ENCODE data around the gene RNASE4. TPM values are rescaled to one million over a fixed set of nuclear protein-coding genes. Genes with fewer than 3 reads are reported as not detected.

The RNASE4 gene
- total and polyA plus RNA-seq, 10 of the 15 experiments (the other 5 are each of a cell fraction or from before 2014, with no cell fraction given), result 0.87 to 2.6 (median 1.3) TPM

- FAIRE-seq, result no peak
- 36% methylated on average over 7 of the region's 8 CpGs for WGBS (ENCODE audit: insufficient coverage, insufficient replicate concordance, low lambda C conversion rate, missing lambda C conversion rate)
- RAD21 ChIA-PET (ENCODE audit: unreplicated experiment), result interaction anchor here (0.9 to 8.9 kb wide), 13 partner anchors 10 to 353 kb away, joined by 3 to 156 read pairs (median 8); partner anchors contain the start of genes CCNB1IP1 and TEP1
- Histone ChIP-seq H3K4me2 (ENCODE audit: control insufficient read depth, insufficient read depth) (peak overlapping the region; percentile 97), H3K4me3 (peak overlapping the region; percentile 73), H3K27me3 (replicated peaks in 1 of 2; ENCODE audit: control insufficient read depth in 2 of 2, insufficient read depth in 2 of 2, low read length in 1 of 2) (no peaks in the 10 kb centered on the region), H3K27ac (ENCODE audit: control insufficient read depth, insufficient read depth) (peak overlapping the region; percentile 99), H4K20me1 (ENCODE audit: control insufficient read depth, insufficient read depth) (no peaks in the 10 kb centered on the region), H2AFZ (ENCODE audit: control insufficient read depth, low read depth, low read length) (peak overlapping the region; percentile 66), H3K79me2 (ENCODE audit: control insufficient read depth, insufficient read depth, low read length) (no peaks in the 10 kb centered on the region), H3K9ac (ENCODE audit: control insufficient read depth, insufficient read depth, low read length) (peak overlapping the region; percentile 93; the same call in 1 of the 2 replicates), H3K4me1 (ENCODE audit: control insufficient read depth, insufficient read depth, low read length) (peaks cover 23% of the 10 kb centered on the region), H3K36me3 (ENCODE audit: control insufficient read depth in 2 of 2, insufficient read depth in 2 of 2, low read length in 1 of 2) (no peaks in the 10 kb centered on the region), H3K9me3 (replicated peaks; ENCODE audit: control insufficient read depth, insufficient read depth, low read length) (no peaks in the 10 kb centered on the region)
- POLR2A ChIA-PET, result interaction anchor here (1.6 to 5.6 kb wide), 6 partner anchors 11 to 337 kb away, joined by 7 to 69 read pairs (median 13); partner anchors contain the start of gene PARP2
- no peak for TF ChIP-seq BACH1 (IDR thresholded peaks at IDR 0.05; ENCODE audit: borderline replicate concordance)
- no peak for TF ChIP-seq ZNF274 (IDR thresholded peaks at IDR 0.05; ENCODE audit: insufficient read depth, insufficient read length)
- TF ChIP-seq JUNB (IDR thresholded peaks at IDR 0.05), result no peak
- ATAC-seq, result no peak
- SMC1A ChIA-PET (ENCODE audit: uncharacterized antibody, unreplicated experiment), result interaction anchor here (1.1 to 8.9 kb wide), 14 partner anchors 8 to 352 kb away, joined by 3 to 150 read pairs (median 12); partner anchors contain the start of genes PARP2 and RNASE11
- CTCF ChIA-PET, result interaction anchor here (1.6 to 11.0 kb wide), 6 partner anchors 11 to 64 kb away, joined by 9 to 214 read pairs (median 40); no protein-coding TSS in a partner anchor
- intact Hi-C loops (cut with micrococcal nuclease; ENCODE audit: unreplicated experiment), result loop anchor here (5.0 kb wide), 2 partner anchors 218 to 268 kb away; partner anchors contain the start of genes PIP4P1 and TEP1
- no TSS peak for BruUV-seq (replicated peaks)
- no peak for DNase-seq (ENCODE audit: low read depth, low spot score)
- in situ Hi-C loops (cut with MboI), result loop anchor here (5.0 kb wide), 3 partner anchors 48 to 348 kb away; partner anchors contain the start of genes CCNB1IP1 and PIP4P1
These were observed 4.0 kb upstream of the RNASE4 start for GRCh38 chr14:20680363-20680762.

GRCh38 chr14:20680843-20681347 lies 3.5 kb upstream of the RNASE4 start:
- Histone ChIP-seq H3K79me2 (ENCODE audit: control insufficient read depth, insufficient read depth, low read length) (no peaks in the 10 kb centered on the region), H3K27me3 (replicated peaks in 1 of 2; ENCODE audit: control insufficient read depth in 2 of 2, insufficient read depth in 2 of 2, low read length in 1 of 2) (no peaks in the 10 kb centered on the region), H3K36me3 (ENCODE audit: control insufficient read depth in 2 of 2, insufficient read depth in 2 of 2, low read length in 1 of 2) (no peaks in the 10 kb centered on the region), H3K4me3 (peak overlapping the region; percentile 73), H3K9ac (ENCODE audit: control insufficient read depth, insufficient read depth, low read length) (peak overlapping the region; percentile 93), H3K9me3 (replicated peaks; ENCODE audit: control insufficient read depth, insufficient read depth, low read length) (no peaks in the 10 kb centered on the region), H4K20me1 (ENCODE audit: control insufficient read depth, insufficient read depth) (no peaks in the 10 kb centered on the region), H2AFZ (ENCODE audit: control insufficient read depth, low read depth, low read length) (peak overlapping the region; percentile 62), H3K4me1 (ENCODE audit: control insufficient read depth, insufficient read depth, low read length) (peaks cover 23% of the 10 kb centered on the region), H3K4me2 (ENCODE audit: control insufficient read depth, insufficient read depth) (peak overlapping the region; percentile 97), H3K27ac (ENCODE audit: control insufficient read depth, insufficient read depth) (peak overlapping the region; percentile 99)
- peak; percentile 36 for ATAC-seq
- POLR2A ChIA-PET, result interaction anchor here (0.9 to 5.6 kb wide), 9 partner anchors 12 to 338 kb away, joined by 3 to 69 read pairs (median 11); partner anchors contain the start of genes PARP2 and RNASE6
- CTCF ChIA-PET, result interaction anchor here (1.1 to 11.0 kb wide), 11 partner anchors 10 to 338 kb away, joined by 3 to 214 read pairs (median 13); partner anchors contain the start of genes PARP2 and RNASE6
- in situ Hi-C loops (cut with MboI) (loop anchor here (5.0 kb wide), 3 partner anchors 49 to 349 kb away; partner anchors contain the start of genes CCNB1IP1 and PIP4P1), intact Hi-C loops (cut with micrococcal nuclease; ENCODE audit: unreplicated experiment) (loop anchor here (1.0 to 5.0 kb wide), 4 partner anchors 18 to 338 kb away; partner anchors contain the start of genes PARP2, PIP4P1 and TEP1)
- DNase-seq (ENCODE audit: low read depth, low spot score), result no peak
- no TSS peak for BruUV-seq (replicated peaks)
- SMC1A ChIA-PET (ENCODE audit: uncharacterized antibody, unreplicated experiment), result interaction anchor here (0.7 to 8.9 kb wide), 17 partner anchors 8 to 353 kb away, joined by 3 to 150 read pairs (median 10); partner anchors contain the start of genes PARP2, PIP4P1 and RNASE11
- RAD21 ChIA-PET (ENCODE audit: unreplicated experiment), result interaction anchor here (0.9 to 8.9 kb wide), 18 partner anchors 10 to 422 kb away, joined by 3 to 156 read pairs (median 7); partner anchors contain the start of genes CCNB1IP1, PARP2, PIP4P1 and TEP1
- FAIRE-seq, result peak; percentile 83
- 9% methylated on average over 7 of the region's 7 CpGs for WGBS (ENCODE audit: insufficient coverage, insufficient replicate concordance, low lambda C conversion rate, missing lambda C conversion rate)
- TF ChIP-seq NR2C1 (IDR thresholded peaks at IDR 0.05) (no peak), CHD4 (IDR thresholded peaks at IDR 0.05) (no peak), ZNF24 (IDR thresholded peaks at IDR 0.05) (peak; percentile 2; the same call in 1 of the 2 replicates), ELK1 (IDR thresholded peaks at IDR 0.05; ENCODE audit: low read depth, low read length) (peak; percentile 36; the same call in 1 of the 2 replicates), MTA3 (IDR thresholded peaks at IDR 0.05; ENCODE audit: borderline replicate concordance, low read length) (no peak), MXI1 (IDR thresholded peaks at IDR 0.05; ENCODE audit: low read depth, low read length) (0 out of 2 replicates have a peak, but pooled peaks have one; percentile 11), NR2F1 (conservative IDR thresholded peaks at IDR 0.05) (no peak), JUNB (IDR thresholded peaks at IDR 0.05) (no peak), MAX (IDR thresholded peaks at IDR 0.05; ENCODE audit: low read depth, low read length) (peak; percentile 46; the same call in 1 of the 2 replicates), MEF2B (IDR thresholded peaks at IDR 0.05; ENCODE audit: partially characterized antibody, poor library complexity, severe bottlenecking) (no peak)

All from GM12878 (cell line).